Measurements from ENCODE around the gene TCP11L1. TPM values are rescaled to one million over a fixed set of nuclear protein-coding genes. Genes with fewer than 3 reads are reported as not detected.
A peak's percentile ranks its signal among the peaks of the same experiment; 100 is the strongest.

The TCP11L1 gene
- total RNA-seq, 1 experiment from 2014 or later, result 15.2 TPM

DNA sequence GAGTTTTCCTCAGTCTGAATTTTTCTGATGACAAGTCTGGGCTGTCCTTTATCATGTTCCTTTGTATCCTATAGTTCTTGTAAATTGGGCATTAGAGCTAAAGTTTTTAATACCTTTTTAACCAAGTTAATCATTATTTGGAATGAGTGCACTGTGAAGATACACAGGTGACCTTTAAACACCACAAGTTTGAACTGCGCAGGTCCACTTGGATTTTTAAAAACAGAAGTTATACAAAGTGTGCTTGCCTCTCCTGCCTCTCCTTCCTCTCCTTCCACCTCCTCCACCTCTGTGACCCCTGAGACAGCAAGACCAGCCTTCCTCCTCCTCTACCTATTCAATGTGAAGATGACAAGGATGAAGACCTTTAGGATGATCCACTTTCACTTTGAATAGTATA is 4.4 kb upstream of the TCP11L1 start:
- Histone ChIP-seq H3K27me3 (ENCODE audit: low read length) (no peaks in the 10 kb centered on the region), H3K9me3 (ENCODE audit: low read length) (no peaks in the 10 kb centered on the region), H3K4me1 (ENCODE audit: insufficient read depth, low read length) (peaks cover 8% of the 10 kb centered on the region; the same call in 1 of the 2 replicates), H3K9me2 (replicated peaks; ENCODE audit: low read length) (no peaks in the 10 kb centered on the region), H3F3A (ENCODE audit: low read length, unreplicated experiment) (no peaks in the 10 kb centered on the region), H4K20me1 (ENCODE audit: low read length) (no peaks in the 10 kb centered on the region), H3K4me3 (ENCODE audit: low read length) (no peak overlapping the region), H3K79me2 (ENCODE audit: low read length) (no peaks in the 10 kb centered on the region), H3K27ac (ENCODE audit: low read length) (no peak overlapping the region), H3K9ac (ENCODE audit: low read length) (no peak overlapping the region), H3K36me3 (ENCODE audit: low read depth, low read length) (no peaks in the 10 kb centered on the region), H2AFZ (ENCODE audit: low read length) (no peak overlapping the region), H3K4me2 (ENCODE audit: low read length) (no peak overlapping the region)
- TF ChIP-seq, protein P1, sequence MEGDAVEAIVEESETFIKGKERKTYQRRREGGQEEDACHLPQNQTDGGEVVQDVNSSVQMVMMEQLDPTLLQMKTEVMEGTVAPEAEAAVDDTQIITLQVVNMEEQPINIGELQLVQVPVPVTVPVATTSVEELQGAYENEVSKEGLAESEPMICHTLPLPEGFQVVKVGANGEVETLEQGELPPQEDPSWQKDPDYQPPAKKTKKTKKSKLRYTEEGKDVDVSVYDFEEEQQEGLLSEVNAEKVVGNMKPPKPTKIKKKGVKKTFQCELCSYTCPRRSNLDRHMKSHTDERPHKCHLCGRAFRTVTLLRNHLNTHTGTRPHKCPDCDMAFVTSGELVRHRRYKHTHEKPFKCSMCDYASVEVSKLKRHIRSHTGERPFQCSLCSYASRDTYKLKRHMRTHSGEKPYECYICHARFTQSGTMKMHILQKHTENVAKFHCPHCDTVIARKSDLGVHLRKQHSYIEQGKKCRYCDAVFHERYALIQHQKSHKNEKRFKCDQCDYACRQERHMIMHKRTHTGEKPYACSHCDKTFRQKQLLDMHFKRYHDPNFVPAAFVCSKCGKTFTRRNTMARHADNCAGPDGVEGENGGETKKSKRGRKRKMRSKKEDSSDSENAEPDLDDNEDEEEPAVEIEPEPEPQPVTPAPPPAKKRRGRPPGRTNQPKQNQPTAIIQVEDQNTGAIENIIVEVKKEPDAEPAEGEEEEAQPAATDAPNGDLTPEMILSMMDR (conservative IDR thresholded peaks at IDR 0.05; ENCODE audit: low read depth, low read length), result no peak
- TF ChIP-seq EZH2 (IDR thresholded peaks at IDR 0.05; ENCODE audit: low read length, unreplicated experiment) (no peak), EZH2phosphoT487 (IDR thresholded peaks at IDR 0.05; ENCODE audit: borderline replicate concordance, low read length) (no peak)
- intact Hi-C loops (cut with micrococcal nuclease), result no loop called here
- POLR2A ChIA-PET (ENCODE audit: unreplicated experiment), result interaction anchor here (0.6 kb wide), 1 partner anchor 13 kb away, joined by 3 read pairs; no protein-coding TSS in a partner anchor
- ATAC-seq (no peak), DNase-seq (no peak)
- BruUV-seq (replicated peaks), result no TSS peak
- CTCF ChIA-PET, result no interaction called here

DNA sequence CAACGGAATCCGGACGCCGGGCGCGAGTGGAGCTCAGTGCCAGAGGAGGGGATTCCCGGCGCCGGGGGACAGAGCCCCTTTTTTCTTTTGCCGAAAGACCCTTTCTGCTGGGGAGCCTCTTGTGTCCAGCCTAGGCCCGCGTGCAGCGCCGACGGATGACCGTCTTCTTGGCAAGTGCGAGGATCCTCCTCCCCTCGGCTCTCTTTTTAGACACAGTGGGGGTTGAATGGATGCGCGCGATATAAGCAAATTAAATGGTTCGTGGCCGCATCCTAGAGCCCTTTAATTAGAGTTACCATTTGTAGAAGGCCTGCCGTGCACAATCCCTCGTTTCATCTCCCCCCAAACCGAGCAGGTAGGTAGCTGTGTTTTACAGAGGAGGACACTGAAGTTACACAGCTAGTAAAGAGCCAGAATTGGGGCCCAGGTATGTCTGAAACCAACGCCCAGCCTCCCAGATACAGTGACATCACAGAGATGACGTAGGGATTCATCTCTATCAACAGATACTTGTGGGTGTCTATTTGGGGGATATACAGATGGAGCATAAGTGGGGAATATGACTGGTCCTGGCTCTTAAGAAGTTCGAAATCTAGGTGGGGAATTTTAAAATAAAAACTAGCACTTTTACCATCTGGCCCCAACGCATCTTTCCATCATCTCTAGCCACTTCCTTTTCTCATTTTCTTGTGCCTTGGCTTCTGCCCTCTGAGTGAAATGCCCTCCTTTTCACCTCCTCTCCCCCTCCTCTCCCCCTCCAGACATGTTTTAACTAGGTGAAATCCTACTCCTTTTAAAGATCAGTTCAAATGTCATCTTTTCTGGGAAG is 875 bp downstream of the TCP11L1 start:
- H3K4me2 ChIP-seq (ENCODE audit: low read length), result peak overlapping the region; percentile 89
- peak overlapping the region; percentile 88 for H3K27ac ChIP-seq (ENCODE audit: low read length)
- ChIA-PET POLR2A (ENCODE audit: unreplicated experiment) (interaction anchor here (0.8 kb wide), 1 partner anchor 15 kb away, joined by 3 read pairs; no protein-coding TSS in a partner anchor), CTCF (interaction anchor here (1.0 kb wide), 1 partner anchor 25 kb away, joined by 3 read pairs; no protein-coding TSS in a partner anchor)
- H3K9ac ChIP-seq (ENCODE audit: low read length), result peak overlapping the region; percentile 87
- H3K9me2 ChIP-seq (replicated peaks; ENCODE audit: low read length), result no peaks in the 10 kb centered on the region
- H3K4me1 ChIP-seq (ENCODE audit: insufficient read depth, low read length), result peaks cover 46% of the 10 kb centered on the region
- no peaks in the 10 kb centered on the region for H3K36me3 ChIP-seq (ENCODE audit: low read depth, low read length)
- no peaks in the 10 kb centered on the region for H3K27me3 ChIP-seq (ENCODE audit: low read length)
- peaks cover 24% of the 10 kb centered on the region for H3K79me2 ChIP-seq (ENCODE audit: low read length)
- peak overlapping the region; percentile 92 for H2AFZ ChIP-seq (ENCODE audit: low read length)
- intact Hi-C loops (cut with micrococcal nuclease), result no loop called here
- ATAC-seq (peak; percentile 5), DNase-seq (peak; percentile 15)
- H3F3A ChIP-seq (ENCODE audit: low read length, unreplicated experiment), result peaks cover 5% of the 10 kb centered on the region
- peak overlapping the region; percentile 95 for H3K4me3 ChIP-seq (ENCODE audit: low read length)
- BruUV-seq (replicated peaks), result TSS peak; percentile 61
- H4K20me1 ChIP-seq (ENCODE audit: low read length), result no peaks in the 10 kb centered on the region
- no peaks in the 10 kb centered on the region for H3K9me3 ChIP-seq (ENCODE audit: low read length)
- no peak for TF ChIP-seq EZH2 (IDR thresholded peaks at IDR 0.05; ENCODE audit: low read length, unreplicated experiment)
- TF ChIP-seq, protein P1 (conservative IDR thresholded peaks at IDR 0.05; ENCODE audit: low read depth, low read length), result no peak
- TF ChIP-seq EZH2phosphoT487 (IDR thresholded peaks at IDR 0.05; ENCODE audit: borderline replicate concordance, low read length), result no peak

All from PC-3 (cell line).